IMR-90 (cell line): ENCODE results near the gene KIF21A. TPM values are rescaled to one million over a fixed set of nuclear protein-coding genes. Genes with fewer than 3 reads are reported as not detected.

Experiments
- ATAC-seq: fragments of 200-7000 bp; cut with Tn5 transposase; 2 replicates; pipeline ENCODE4 v1.9.1; 2020; ENCODE audit warnings: low read depth, mild to moderate bottlenecking, moderate library complexity
- BruUV-seq: library from RNA; stranded (reverse); fragments of 400-500 nt; replicated peaks from 2 replicates; lab custom pipeline; 2021; lab: Mats Ljungman, UMichigan
- CTCF ChIA-PET: fragments of 300-600 bp; formaldehyde crosslinking; extraction: SDS; loops from one replicate; lab custom pipeline; 2021; ENCODE audit warnings: antibody characterized with exemption; lab: Yijun Ruan, JAX
- POLR2A ChIA-PET: fragments of 300-600 bp; sonication (Branson Sonifier 250); formaldehyde crosslinking; loops from one replicate; lab custom pipeline; 2022; ENCODE audit warnings: antibody characterized with exemption; ENCODE audit not compliant: unreplicated experiment; lab: Charles Lee
- DNase-seq: peaks from one replicate; pipeline ENCODE4 v3.0.0; 2013
- H2AFZ ChIP-seq: replicated peaks from 2 replicates; pipeline ENCODE3; 2013; ENCODE audit warnings: low read length, mild to moderate bottlenecking; ENCODE audit not compliant: poor library complexity
- H2AK5ac ChIP-seq: 2 replicates; pipeline ENCODE4 v1.6.1; 2013; ENCODE audit warnings: low read depth, low read length, inconsistent platforms
- H2AK9ac ChIP-seq: replicated peaks from 2 replicates; pipeline ENCODE3; 2013; ENCODE audit warnings: mild to moderate bottlenecking, low read depth, low read length, moderate library complexity; ENCODE audit not compliant: poor library complexity
- H2BK120ac ChIP-seq: 2 replicates; pipeline ENCODE4 v1.6.1; 2013; ENCODE audit warnings: low read depth, low read length, inconsistent platforms
- H2BK15ac ChIP-seq: 3 replicates; pipeline ENCODE4 v1.6.1; 2013; ENCODE audit warnings: low read depth, low read length, inconsistent platforms
- H2BK20ac ChIP-seq: 2 replicates; pipeline ENCODE4 v1.6.1; 2013; ENCODE audit warnings: low read depth, mild to moderate bottlenecking, inconsistent platforms, low read length, moderate library complexity
- H2BK5ac ChIP-seq: 2 replicates; pipeline ENCODE4 v1.6.1; 2013; ENCODE audit warnings: mild to moderate bottlenecking, low read depth, low read length, inconsistent platforms; ENCODE audit not compliant: poor library complexity, severe bottlenecking
- H3K14ac ChIP-seq: replicated peaks from 2 replicates; pipeline ENCODE4 v1.6.1; 2013; ENCODE audit warnings: low read depth, low read length, inconsistent platforms
- H3K18ac ChIP-seq: 2 replicates; pipeline ENCODE4 v1.6.1; 2013; ENCODE audit warnings: low read depth, low read length, control low read depth
- H3K23ac ChIP-seq: 2 replicates; pipeline ENCODE4 v1.6.1; 2013; ENCODE audit warnings: low read depth, low read length, inconsistent platforms
- H3K27ac ChIP-seq: 2 replicates; pipeline ENCODE4 v1.5.1; 2013; ENCODE audit warnings: mild to moderate bottlenecking, control low read depth, low read length; ENCODE audit not compliant: insufficient read depth
- H3K27me3 ChIP-seq: 2 replicates; pipeline ENCODE4 v1.6.1; 2013; ENCODE audit warnings: low read length; ENCODE audit not compliant: control insufficient read depth, insufficient read depth
- H3K36me3 ChIP-seq: 2 replicates; pipeline ENCODE4 v1.6.1; 2013; ENCODE audit warnings: low read length, mixed read lengths; ENCODE audit not compliant: control insufficient read depth, insufficient read depth
- H3K4ac ChIP-seq: 2 replicates; pipeline ENCODE4 v1.6.1; 2013; ENCODE audit warnings: low read depth, low read length, inconsistent platforms
- H3K4me1 ChIP-seq: 2 replicates; pipeline ENCODE4 v1.6.1; 2013; ENCODE audit warnings: low read length, mixed read lengths; ENCODE audit not compliant: control insufficient read depth, insufficient read depth
- H3K4me2 ChIP-seq: 2 replicates; pipeline ENCODE4 v1.6.1; 2013; ENCODE audit warnings: low read depth, mild to moderate bottlenecking, control low read depth, low read length, moderate library complexity
- H3K4me3 ChIP-seq: 2 replicates; pipeline ENCODE4 v1.5.1; 2013; ENCODE audit warnings: low read depth, mild to moderate bottlenecking, control low read depth, low read length, moderate library complexity; ENCODE audit not compliant: insufficient read depth
- H3K56ac ChIP-seq: 2 replicates; pipeline ENCODE4 v1.6.1; 2013; ENCODE audit warnings: low read length, inconsistent platforms; ENCODE audit not compliant: insufficient read depth; ENCODE audit errors: extremely low read depth
- H3K79me1 ChIP-seq, 2 experiments: 2 replicates each; pipeline ENCODE4 v1.6.1; 2013; ENCODE audit warnings: low read length in 2 of 2, inconsistent platforms in 1 of 2, low read depth in 1 of 2
- H3K9ac ChIP-seq: 2 replicates; pipeline ENCODE4 v1.6.1; 2013; ENCODE audit warnings: low read depth, low read length, control low read depth
- H3K9me1 ChIP-seq: 2 replicates; pipeline ENCODE4 v1.6.1; 2013; ENCODE audit warnings: low read length, inconsistent platforms; ENCODE audit not compliant: insufficient read depth
- H3K9me3 ChIP-seq: 2 replicates; pipeline ENCODE4 v1.6.1; 2013; ENCODE audit warnings: low read length; ENCODE audit not compliant: control insufficient read depth, insufficient read depth
- H4K20me1 ChIP-seq: 2 replicates; pipeline ENCODE4 v1.6.1; 2013; ENCODE audit warnings: low read length, inconsistent platforms; ENCODE audit not compliant: insufficient read depth
- H4K5ac ChIP-seq: 2 replicates; pipeline ENCODE4 v1.6.1; 2013; ENCODE audit warnings: mild to moderate bottlenecking, low read depth, low read length, control low read depth
- H4K8ac ChIP-seq, 2 experiments: 2 replicates each; pipeline ENCODE4 v1.6.1; 2013; ENCODE audit warnings: low read depth in 2 of 2, low read length in 2 of 2, control low read depth in 1 of 2, inconsistent platforms in 1 of 2
- H4K91ac ChIP-seq: 2 replicates; pipeline ENCODE4 v1.6.1; 2013; ENCODE audit warnings: low read depth, low read length, inconsistent platforms; ENCODE audit not compliant: insufficient read depth
- CEBPB ChIP-seq: IDR thresholded peaks from 2 replicates; pipeline ENCODE4 v1.6.1; 2012; ENCODE audit warnings: low read depth, low read length, improper control_type of control experiment
- CHD1 ChIP-seq: IDR thresholded peaks from 2 replicates; pipeline ENCODE4 v1.6.1; 2012; ENCODE audit warnings: low read depth, low read length, improper control_type of control experiment
- CTCF ChIP-seq: conservative IDR thresholded peaks from 2 replicates; pipeline ENCODE4 v1.5.1; 2012; ENCODE audit warnings: mild to moderate bottlenecking, low read depth, low read length, improper control_type of control experiment
- ELK1 ChIP-seq: fragments of 150-350 bp; IDR thresholded peaks from 2 replicates; pipeline ENCODE4 v1.6.1; 2016; ENCODE audit warnings: low read depth, mild to moderate bottlenecking, low read length, moderate library complexity, borderline replicate concordance
- FOS ChIP-seq: fragments of 150-350 bp; IDR thresholded peaks from 2 replicates; pipeline ENCODE4 v1.6.1; 2016; ENCODE audit warnings: low read depth, low read length
- MAFK ChIP-seq: IDR thresholded peaks from 2 replicates; pipeline ENCODE4 v1.6.1; 2012; ENCODE audit warnings: low read depth, low read length, improper control_type of control experiment
- MAZ ChIP-seq: IDR thresholded peaks from 2 replicates; pipeline ENCODE4 v1.6.1; 2012; ENCODE audit warnings: low read depth, mild to moderate bottlenecking, low read length, improper control_type of control experiment, moderate library complexity, borderline replicate concordance
- MXI1 ChIP-seq: IDR thresholded peaks from 2 replicates; pipeline ENCODE4 v1.6.1; 2012; ENCODE audit warnings: low read depth, mild to moderate bottlenecking, low read length, moderate library complexity, borderline replicate concordance
- NFE2L2 ChIP-seq: fragments of 150-350 bp; IDR thresholded peaks from 2 replicates; pipeline ENCODE4 v1.6.1; 2016; ENCODE audit warnings: low read depth, mild to moderate bottlenecking, low read length
- POLR2A ChIP-seq: IDR thresholded peaks from 2 replicates; pipeline ENCODE4 v1.6.1; 2012; ENCODE audit warnings: mild to moderate bottlenecking, low read depth, low read length
- RFX5 ChIP-seq: IDR thresholded peaks from 2 replicates; pipeline ENCODE4 v1.8.0; 2012; ENCODE audit warnings: low read depth, mild to moderate bottlenecking, low read length, moderate library complexity
- SMC3 ChIP-seq: fragments of 150-350 bp; IDR thresholded peaks from 2 replicates; pipeline ENCODE4 v1.6.1; 2016; ENCODE audit warnings: low read depth, mild to moderate bottlenecking, antibody characterized with exemption, low read length, moderate library complexity
- USF2 ChIP-seq: fragments of 150-350 bp; IDR thresholded peaks from 2 replicates; pipeline ENCODE4 v1.6.1; 2017; ENCODE audit warnings: mild to moderate bottlenecking, antibody characterized with exemption, low read length, low read depth
- WGBS, 2 experiments: methylation state at CpG; one replicate each; pipeline versions ENCODE4 v1.1.5 to v1.1.7; 2013; ENCODE audit warnings: missing lambda C conversion rate in 2 of 2; ENCODE audit not compliant: insufficient read length in 1 of 2; ENCODE audit errors: extremely low coverage in 2 of 2; 5-methylcytosine and 5-hydroxymethylcytosine counted together
- dilution Hi-C: fragments of 300-500 bp; cut with HindIII; formaldehyde crosslinking; loops from one replicate; pipeline ENCODE4 v1.14.3; 2018; ENCODE audit warnings: low sequenced_read_pairs; ENCODE audit not compliant: unreplicated experiment
- in situ Hi-C: fragments of 300-500 bp; cut with MboI; formaldehyde crosslinking; loops from 3 replicates; pipeline ENCODE4 v1.14.3; 2019; ENCODE audit warnings: low sequenced_read_pairs, inconsistent platforms, mixed read lengths
- intact Hi-C: fragments of 100-400 bp; cut with micrococcal nuclease; formaldehyde crosslinking; loops from 2 replicates; pipeline ENCODE4 v1.10.0; 2022
- polyA plus RNA-seq, 3 experiments: library from polyadenylated mRNA; depleted of rRNA; stranded (reverse); fragments of >200 nt; gene quantifications; 2 replicates each; pipeline ENCODE4 v1.2.3, GENCODE V29; 2012; ENCODE audit warnings: low replicate concordance in 1 of 3
- total RNA-seq: library from RNA; depleted of rRNA; stranded (reverse); fragments of >200 nt; gene quantifications from 2 replicates; pipeline ENCODE4 v1.2.3, GENCODE V29; 2012

KIF21A gene
- total and polyA plus RNA-seq, 2 of the 4 experiments (the other 2 are of a cell fraction), result 0.38 to 1.1 TPM

- Histone ChIP-seq H3K56ac (no peak overlapping the region), H3K9me1 (no peaks in the 10 kb centered on the region), H3K79me1 (no peaks in the 10 kb centered on the region), H4K5ac (no peak overlapping the region), H2BK5ac (no peak overlapping the region), H2AK5ac (no peak overlapping the region), H3K4me3 (no peak overlapping the region), H3K23ac (no peak overlapping the region), H3K18ac (no peak overlapping the region), H3K4ac (no peak overlapping the region), H3K27ac (no peak overlapping the region), H3K4me1 (no peaks in the 10 kb centered on the region), H3K4me2 (no peak overlapping the region), H4K8ac (no peak overlapping the region), H3K27me3 (no peaks in the 10 kb centered on the region), H3K14ac (no peak overlapping the region), H3K36me3 (no peaks in the 10 kb centered on the region), H4K91ac (no peak overlapping the region), H2BK20ac (no peak overlapping the region), H2AFZ (no peak overlapping the region), H4K20me1 (no peaks in the 10 kb centered on the region), H3K9ac (no peak overlapping the region), H2AK9ac (no peak overlapping the region), H3K9me3 (no peaks in the 10 kb centered on the region), H2BK120ac (no peak overlapping the region), H2BK15ac (no peak overlapping the region)
- WGBS, 2 experiments, result no CpG with 5 or more reads among the region's 3 CpGs
- no peak for DNase-seq
- CTCF ChIA-PET, result no interaction called here
- no peak for ATAC-seq
- BruUV-seq, result no TSS peak
- dilution Hi-C loops (no loop called here), intact Hi-C loops (no loop called here), in situ Hi-C loops (no loop called here)
- POLR2A ChIA-PET, result no interaction called here
- TF ChIP-seq CHD1 (no peak), FOS (no peak), SMC3 (no peak), ELK1 (no peak), NFE2L2 (no peak), POLR2A (no peak), MXI1 (no peak), CTCF (no peak), RFX5 (no peak), USF2 (no peak), CEBPB (no peak), MAFK (no peak), MAZ (no peak)
These were observed 56.6 kb downstream of the KIF21A start for GRCh38 chr12:39386335-39386734.
